Breast epithelium (tissue), 3 donors: ENCODE data around the gene SCGB2A2.

ENCODE experiments used
- POLR2AphosphoS5 ChIP-seq, 3 donors: sonication (generic); formaldehyde crosslinking; IDR thresholded peaks; one replicate each; pipeline ENCODE4 v1.6.1; 2017; ENCODE audit warnings: antibody characterized with exemption in 3 of 3
- TF ChIP-seq, protein P1 (sequence below), 3 donors: fragments of 450-650 bp; IDR thresholded peaks; one replicate each; pipeline ENCODE4 v1.5.1; 2016 to 2017; ENCODE audit warnings: antibody characterized with exemption in 3 of 3, mild to moderate bottlenecking in 3 of 3, moderate library complexity in 3 of 3

DNA sequence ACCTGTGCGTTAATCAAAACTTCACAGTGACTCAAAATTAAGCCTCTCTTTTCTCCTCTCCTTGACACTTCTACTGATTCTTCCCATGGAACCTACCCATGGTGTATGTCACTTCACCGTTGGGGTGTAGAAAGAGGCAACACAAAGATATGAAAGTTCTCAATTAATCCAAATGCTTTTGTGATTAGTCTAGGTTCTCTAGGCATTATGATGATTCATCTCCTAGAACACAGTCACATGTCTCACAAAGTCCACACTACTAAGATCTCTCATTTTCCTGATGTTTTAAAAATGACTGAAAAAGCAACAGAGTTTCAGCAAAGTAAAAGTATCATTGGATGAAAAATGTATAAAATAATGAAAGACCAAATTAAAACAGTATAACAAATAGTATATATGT is 13.7 kb upstream of the SCGB2A2 start:
- TF ChIP-seq POLR2AphosphoS5 (IDR thresholded peaks at IDR 0.05), result no peak
- TF ChIP-seq, protein P1, sequence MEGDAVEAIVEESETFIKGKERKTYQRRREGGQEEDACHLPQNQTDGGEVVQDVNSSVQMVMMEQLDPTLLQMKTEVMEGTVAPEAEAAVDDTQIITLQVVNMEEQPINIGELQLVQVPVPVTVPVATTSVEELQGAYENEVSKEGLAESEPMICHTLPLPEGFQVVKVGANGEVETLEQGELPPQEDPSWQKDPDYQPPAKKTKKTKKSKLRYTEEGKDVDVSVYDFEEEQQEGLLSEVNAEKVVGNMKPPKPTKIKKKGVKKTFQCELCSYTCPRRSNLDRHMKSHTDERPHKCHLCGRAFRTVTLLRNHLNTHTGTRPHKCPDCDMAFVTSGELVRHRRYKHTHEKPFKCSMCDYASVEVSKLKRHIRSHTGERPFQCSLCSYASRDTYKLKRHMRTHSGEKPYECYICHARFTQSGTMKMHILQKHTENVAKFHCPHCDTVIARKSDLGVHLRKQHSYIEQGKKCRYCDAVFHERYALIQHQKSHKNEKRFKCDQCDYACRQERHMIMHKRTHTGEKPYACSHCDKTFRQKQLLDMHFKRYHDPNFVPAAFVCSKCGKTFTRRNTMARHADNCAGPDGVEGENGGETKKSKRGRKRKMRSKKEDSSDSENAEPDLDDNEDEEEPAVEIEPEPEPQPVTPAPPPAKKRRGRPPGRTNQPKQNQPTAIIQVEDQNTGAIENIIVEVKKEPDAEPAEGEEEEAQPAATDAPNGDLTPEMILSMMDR (IDR thresholded peaks at IDR 0.05), result no peak
